GM21360 (cell line): ENCODE results near the gene FGD3.
"Not testable (repeated sequence)": the region's sequence is repeated elsewhere in the genome, so short reads cannot be mapped to it uniquely, and the experiment has no call there.

Source experiments
- ATAC-seq: cut with Tn5 transposase; IDR thresholded peaks from one replicate; pipeline ENCODE4 v1.9.1; 2021; ENCODE audit warnings: mild to moderate bottlenecking, moderate library complexity; ENCODE audit not compliant: unreplicated experiment

Gene FGD3

DNA sequence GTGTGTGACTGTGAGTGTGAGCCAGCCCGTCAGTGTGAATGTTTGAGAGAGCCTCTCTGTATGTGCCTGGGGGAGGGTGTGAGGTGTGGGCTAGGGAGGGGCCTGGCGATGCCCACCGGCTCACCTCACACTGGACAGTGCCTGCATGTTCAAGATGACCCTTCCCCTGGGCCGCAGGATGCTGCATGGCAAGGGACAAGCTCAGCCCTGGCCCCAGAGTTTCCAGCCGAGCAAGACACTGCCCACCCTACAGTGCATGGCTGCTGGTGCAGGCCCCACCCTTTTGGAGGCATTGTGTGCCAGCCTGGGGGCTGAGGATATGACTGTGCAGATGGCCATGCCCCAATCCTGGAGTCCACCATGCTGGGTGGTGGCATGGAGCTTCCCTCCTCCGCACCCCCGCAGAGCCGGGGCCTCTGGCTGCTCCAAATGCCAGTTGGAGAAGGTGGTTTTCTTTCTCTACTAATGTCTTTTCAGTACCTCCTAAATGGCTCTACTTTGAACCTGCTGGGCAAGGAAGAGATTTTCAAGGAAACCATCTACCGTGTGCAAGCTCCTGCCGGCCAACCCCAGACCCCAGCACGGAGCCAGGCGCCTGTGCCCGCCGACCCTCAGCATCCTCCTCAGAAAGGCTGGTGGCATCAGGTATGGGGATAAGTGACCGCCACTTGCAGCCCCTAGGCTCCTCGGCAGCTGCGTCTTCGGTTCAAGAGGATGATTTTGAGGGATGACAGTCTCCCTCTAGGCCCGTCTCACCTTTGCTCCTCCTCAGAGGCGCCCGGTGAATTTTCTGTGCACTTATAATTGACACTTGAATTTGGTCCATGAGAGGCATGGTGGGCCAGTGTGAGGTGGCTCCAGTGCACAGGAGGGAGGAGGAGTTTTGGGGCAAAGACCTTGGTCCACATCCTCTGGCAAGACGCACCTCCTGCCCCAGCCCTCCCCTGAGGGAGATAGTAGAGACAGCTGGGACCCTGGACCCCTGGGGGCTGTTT lies 27.7 kb downstream of the FGD3 start:
- no peak for ATAC-seq

GRCh38 chr9:92976431-92976830 lies 29.1 kb downstream of the FGD3 start:
- ATAC-seq, result no peak

DNA sequence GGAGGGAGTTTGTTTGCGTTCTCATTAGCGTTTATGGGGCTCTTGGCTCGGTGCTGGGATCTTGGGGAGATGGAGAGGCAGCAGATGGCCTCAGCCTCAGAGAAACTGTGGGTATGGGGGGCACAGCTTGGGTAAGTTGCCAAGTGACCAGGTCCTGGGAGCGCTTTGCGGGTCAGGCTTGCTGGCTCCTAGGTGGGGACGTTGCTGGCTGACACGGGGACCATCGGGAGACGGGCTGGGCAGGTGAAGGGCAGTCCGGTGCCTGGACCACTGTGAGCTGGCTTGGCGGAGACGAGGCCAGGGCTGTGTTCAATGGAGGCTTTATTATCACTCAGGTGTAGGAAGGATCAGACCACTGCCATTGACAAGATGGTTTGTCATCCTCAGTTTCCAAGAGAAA lies 30.0 kb downstream of the FGD3 start:
- no peak for ATAC-seq

GRCh38 chr9:92978345-92978875 lies 31.1 kb downstream of the FGD3 start:
- no peak for ATAC-seq

DNA sequence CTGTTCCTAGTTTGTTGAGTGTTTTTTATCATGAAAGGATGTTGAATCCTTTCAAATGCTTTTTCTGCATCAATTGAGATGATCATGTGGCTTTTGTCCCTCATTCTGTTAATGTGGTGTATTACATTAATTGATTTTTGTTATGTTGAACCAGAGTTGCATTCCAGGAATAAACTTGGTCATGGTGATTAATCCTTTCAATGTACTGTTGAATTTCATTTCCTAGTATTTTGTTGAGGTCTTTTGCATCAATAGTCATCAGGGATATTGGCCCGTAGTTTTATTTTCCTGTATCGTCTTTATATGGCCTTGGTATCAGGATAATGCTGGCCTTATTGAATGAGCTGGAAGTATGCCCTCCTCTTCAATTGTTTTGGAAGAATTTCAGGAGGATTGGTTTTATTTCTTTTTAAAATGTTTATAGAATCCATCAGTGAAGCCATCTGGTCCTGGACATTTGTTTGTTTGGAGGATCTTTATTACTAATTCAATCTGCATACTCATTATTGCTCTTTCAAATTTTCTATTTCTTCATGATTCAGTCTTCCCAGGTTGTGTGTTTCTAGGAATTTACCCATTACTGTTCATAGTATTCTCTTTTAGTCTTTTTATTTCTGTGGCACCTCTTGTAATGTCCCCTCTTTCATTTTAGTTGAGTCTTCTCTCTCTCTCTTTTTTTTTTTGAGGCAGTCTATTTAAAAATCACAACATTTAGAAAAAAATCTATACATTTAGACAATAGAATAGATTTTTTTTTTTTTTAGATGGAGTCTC lies 32.1 kb downstream of the FGD3 start:
- ATAC-seq, result no peak

DNA sequence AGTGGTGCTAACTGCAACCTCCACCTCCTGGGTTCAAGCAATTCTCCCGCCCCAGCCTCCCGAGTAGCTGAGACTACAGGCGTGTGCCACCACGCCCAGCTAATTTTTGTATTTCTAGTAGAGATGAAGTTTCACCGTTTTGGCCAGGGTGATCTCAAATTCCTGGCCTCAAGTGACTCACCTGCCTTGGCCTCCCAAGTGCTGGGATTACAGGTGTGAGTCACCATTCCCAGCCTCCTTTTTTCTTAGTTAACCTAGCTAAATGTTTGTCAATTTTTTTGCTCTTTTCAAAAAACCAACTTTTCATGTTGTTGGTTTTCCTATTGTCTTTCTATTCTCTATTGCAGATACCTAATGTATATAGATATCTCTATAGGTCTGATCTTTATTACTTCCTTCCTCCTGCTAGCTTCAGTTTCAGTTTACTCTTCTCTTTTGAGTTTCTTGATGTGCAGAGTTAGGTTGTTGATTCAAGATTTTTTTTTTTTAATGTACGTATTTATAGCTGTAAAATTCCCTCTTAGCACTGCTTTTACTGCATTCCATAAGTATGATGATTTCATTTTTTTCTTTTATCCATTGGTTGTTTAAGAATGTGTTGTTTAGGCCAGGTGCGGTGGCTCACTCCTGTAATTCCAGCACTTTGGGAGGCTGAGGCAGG lies 32.9 kb downstream of the FGD3 start:
- no peak for ATAC-seq

DNA sequence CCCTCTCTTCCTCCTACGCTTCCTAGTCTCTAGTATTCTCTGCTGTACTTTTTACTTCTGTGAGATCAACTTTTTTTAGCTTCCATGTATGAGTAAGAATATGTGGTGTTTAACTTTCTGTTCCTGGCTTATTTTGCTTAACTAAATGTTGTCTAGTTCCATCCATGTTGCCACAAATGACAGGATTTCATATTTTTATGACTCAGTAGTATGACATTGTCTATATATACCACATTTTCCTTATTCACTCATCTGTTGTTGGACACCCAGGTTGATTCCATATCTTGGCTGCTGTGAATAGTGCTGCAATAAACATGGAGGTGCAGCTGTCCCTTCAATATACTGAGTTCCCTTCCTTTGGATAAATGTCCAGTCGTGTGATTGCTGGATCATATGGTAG lies 34.8 kb downstream of the FGD3 start:
- ATAC-seq, result no peak

DNA sequence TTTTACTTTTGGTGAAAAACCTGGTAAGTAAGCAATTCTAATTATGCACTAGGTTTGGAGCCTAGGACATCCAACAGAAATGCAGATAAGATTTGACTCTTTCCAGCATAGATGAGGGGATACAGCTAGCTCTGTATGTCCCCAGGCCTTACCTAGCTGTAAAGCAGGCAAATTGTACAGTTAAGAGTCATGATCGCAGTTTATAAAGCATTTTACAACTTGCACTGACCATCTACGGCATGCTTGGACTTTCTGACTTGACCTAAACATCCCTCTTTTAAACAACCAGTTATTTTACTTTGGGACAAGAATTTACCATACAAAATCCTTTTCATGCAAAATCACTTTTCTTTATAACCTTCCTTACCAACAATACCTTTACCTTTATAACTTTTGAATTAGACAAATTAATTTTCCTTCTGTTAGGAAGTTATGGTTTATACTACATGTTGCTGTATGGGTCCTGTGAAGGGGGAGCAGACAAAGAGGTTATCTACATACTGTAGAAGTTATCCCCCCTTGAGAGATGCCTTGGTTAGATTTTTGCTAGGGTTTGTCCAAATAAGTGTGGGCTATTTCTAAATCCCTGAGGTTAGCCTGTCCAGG lies 36.8 kb downstream of the FGD3 start:
- ATAC-seq, result no peak

DNA sequence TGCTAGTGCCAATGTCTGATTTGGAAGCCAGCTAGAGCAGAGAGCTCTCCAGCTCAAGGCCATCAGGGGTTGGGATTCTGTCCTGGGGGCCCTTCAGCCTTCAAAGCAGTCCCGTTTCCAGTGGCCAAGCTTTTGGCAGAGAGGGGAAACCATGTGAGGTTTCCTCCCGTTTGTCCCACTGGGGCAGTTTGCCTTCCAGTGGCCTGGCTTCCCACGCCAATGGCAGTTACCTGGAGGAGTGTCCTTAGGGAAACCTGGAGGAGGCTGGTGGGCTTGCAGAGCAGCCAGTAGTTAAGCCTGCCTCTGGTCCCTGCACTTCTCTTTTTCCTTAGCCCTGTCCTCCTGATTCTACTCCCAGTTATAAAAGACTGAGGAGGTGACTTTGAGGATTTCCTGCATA lies 37.7 kb downstream of the FGD3 start:
- no peak for ATAC-seq

DNA sequence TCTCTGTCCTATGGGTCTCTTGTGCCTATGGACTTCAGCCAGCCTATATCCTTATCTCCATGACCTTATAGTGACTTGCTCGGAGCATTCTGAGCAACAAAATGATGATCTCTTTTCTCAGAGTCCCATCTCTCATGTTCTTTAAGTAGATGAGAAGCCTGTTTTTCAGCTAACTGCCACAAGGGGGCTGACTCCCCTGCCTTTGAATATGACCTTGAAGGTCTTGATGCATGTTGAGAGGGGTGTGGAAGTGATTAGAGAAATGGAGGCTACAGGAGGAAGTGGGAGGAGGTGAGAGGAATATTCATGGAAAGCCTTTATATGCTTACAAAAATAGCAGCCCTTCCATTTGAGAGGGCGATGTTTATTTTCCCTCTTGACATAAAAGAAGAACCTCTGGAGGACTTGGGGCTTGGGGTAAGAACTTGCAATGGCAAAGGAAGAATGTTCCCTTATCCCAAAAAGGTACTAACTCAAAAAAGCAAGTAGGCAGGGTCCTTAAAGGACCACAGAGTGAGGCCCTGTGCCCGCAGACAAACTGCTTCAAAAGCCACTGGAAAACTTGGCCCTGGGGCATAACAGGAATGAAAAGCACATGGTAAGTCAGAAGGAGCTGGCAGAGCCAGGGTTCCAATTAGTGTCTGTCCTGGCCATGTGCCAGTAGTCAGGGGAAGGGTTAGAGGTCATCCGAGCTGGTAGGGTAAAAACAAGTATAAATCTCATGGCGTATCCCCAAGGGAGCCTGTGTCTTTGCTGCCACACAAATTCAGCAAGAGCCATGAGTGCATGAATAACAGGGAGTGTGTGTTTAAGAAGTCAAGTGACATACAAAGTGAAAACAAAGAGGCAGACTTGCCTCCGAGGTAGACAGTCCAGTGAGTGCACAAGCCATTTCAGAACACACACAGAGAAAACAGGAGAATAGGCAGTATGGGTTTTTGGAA lies 39.1 kb downstream of the FGD3 start:
- no peak for ATAC-seq

- ATAC-seq, result no peak
These were observed 41.0 kb downstream of the FGD3 start for GRCh38 chr9:92988215-92988768.

DNA sequence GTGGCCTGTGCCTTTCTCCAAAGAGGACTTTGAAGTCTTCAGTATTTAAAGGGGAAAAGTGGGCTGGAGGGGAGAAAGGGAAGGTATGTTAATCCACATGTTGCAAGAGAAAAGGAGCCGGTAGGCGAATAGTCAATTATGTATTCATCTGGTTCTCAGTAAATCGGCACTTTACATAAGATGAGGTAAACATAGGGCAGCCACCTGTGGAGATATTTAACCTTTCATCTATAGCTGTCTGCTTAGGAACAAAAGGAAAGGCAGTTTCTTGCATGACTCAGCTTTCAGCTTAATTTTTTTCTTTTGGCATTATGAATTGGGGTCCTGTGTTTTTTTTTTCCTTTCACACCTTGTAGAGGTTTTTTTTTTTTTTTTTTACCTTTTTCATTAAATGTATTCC lies 42.2 kb downstream of the FGD3 start:
- no peak for ATAC-seq

DNA sequence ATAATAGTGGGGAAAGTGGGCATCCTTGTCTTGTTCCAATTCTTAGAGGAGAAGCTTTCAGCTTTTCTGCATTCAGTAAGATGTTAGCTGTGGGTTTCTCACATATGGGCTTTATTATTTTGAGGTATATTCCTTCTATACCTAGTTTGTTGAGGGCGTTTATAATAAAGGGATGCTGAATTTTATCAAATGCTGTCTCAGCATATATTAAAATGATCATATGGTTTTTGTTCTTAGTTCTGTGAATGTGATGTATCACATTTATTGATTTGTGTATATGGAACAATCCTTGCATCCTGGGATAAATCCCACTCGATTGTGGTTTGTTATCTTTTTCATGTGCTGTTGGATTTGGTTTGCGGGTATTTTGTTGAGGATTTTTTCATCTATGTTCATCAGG lies 43.1 kb downstream of the FGD3 start:
- no peak for ATAC-seq

- ATAC-seq, result no peak
These were observed 45.2 kb downstream of the FGD3 start for GRCh38 chr9:92992549-92992948.

- not testable (repeated sequence) for ATAC-seq
These were observed 51.5 kb downstream of the FGD3 start for GRCh38 chr9:92998871-92999270.

GRCh38 chr9:93001031-93001430 lies 53.7 kb downstream of the FGD3 start:
- ATAC-seq, result no peak

DNA sequence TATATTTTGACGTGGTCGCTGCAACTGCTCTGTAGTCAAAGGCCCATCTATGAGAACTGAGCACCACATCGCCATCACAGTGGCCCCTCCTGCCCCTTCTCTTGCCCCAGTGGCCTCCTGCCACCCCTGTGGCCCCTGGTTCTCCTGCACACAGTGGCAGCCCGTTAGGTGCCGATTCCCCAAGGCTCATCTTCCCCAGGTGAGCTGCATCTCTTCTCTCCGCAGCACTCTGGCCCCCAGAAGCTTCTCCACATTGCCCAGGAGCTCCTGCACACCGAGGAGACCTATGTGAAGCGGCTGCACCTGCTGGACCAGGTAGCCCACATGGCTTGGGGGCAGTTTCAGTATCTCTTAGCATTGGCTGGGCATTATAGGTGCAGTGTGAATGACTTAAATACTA lies 55.4 kb downstream of the FGD3 start:
- ATAC-seq, result no peak

GRCh38 chr9:93003552-93004407 lies 56.5 kb downstream of the FGD3 start:
- no peak for ATAC-seq
